Measurements from ENCODE around the gene MINAR2. TPM values are rescaled to one million over a fixed set of nuclear protein-coding genes. Genes with fewer than 3 reads are reported as not detected.
A peak's percentile ranks its signal among the peaks of the same experiment; 100 is the strongest.

MINAR2 gene
- total and polyA plus RNA-seq, 9 of the 15 experiments (the other 6 are each of a cell fraction or from before 2014, with no cell fraction given): not detected

GRCh38 chr5:129771058-129771838 is 23.4 kb downstream of the MINAR2 start:
- POLR2A ChIA-PET: no interaction called here
- Histone ChIP-seq H3K9me3 (replicated peaks; ENCODE audit: control insufficient read depth, insufficient read depth, low read depth, low read length) (no peaks in the 10 kb centered on the region), H3K27ac (ENCODE audit: extremely low read depth, low read depth, low read length) (no peak overlapping the region), H3K4me2 (ENCODE audit: insufficient read depth, low read length) (no peak overlapping the region), H3K79me2 (ENCODE audit: control insufficient read depth, insufficient read depth, low read length) (no peaks in the 10 kb centered on the region), H3K4me3 (no peak overlapping the region), H2AFZ (ENCODE audit: low read depth, low read length) (no peak overlapping the region), H3K4me1 (replicated peaks in 1 of 2; ENCODE audit: control insufficient read depth in 2 of 2, insufficient read depth in 2 of 2, low read length in 2 of 2) (no peaks in the 10 kb centered on the region), H3K27me3 (ENCODE audit: control insufficient read depth in 2 of 2, insufficient read depth in 2 of 2, low read length in 2 of 2) (no peaks in the 10 kb centered on the region), H3K36me3 (ENCODE audit: control insufficient read depth, insufficient read depth, low read length) (no peaks in the 10 kb centered on the region), H3K9me1 (ENCODE audit: control insufficient read depth, insufficient read depth, low read length) (no peaks in the 10 kb centered on the region), H4K20me1 (replicated peaks; ENCODE audit: control insufficient read depth, insufficient read depth, low read length) (no peaks in the 10 kb centered on the region), H3K9ac (ENCODE audit: insufficient read depth in 1 of 2, low read depth in 2 of 2, low read length in 2 of 2) (no peak overlapping the region)
- in situ Hi-C loops (cut with MboI) (loop anchor here (10.0 to 25.0 kb wide), 2 partner anchors 1546 to 1909 kb away; no protein-coding TSS in a partner anchor), intact Hi-C loops (cut with micrococcal nuclease) (loop anchor here (1.0 to 10.0 kb wide), 3 partner anchors 82 to 1644 kb away; no protein-coding TSS in a partner anchor)
- ATAC-seq (peak; percentile 72; the same call in 2 of the 3 replicates), DNase-seq (ENCODE audit: extremely low read depth in 1 of 4, low spot score in 3 of 4) (peak; percentile 13 to 49 (median 24)), FAIRE-seq (peak; percentile 65)
- CTCF ChIA-PET (ENCODE audit: low intra/inter-chr PET ratio): interaction anchor here (0.5 to 1.7 kb wide), 3 partner anchors 82 to 1487 kb away, joined by 3 to 5 read pairs (median 3); no protein-coding TSS in a partner anchor
- WGBS (ENCODE audit: insufficient coverage, low coverage, missing lambda C conversion rate): 3% methylated on average over 9 of the region's 9 CpGs
- no TSS peak for BruUV-seq (replicated peaks)
- TF ChIP-seq STAG1 (CRISPR knock-in tag; IDR thresholded peaks at IDR 0.05; ENCODE audit: borderline replicate concordance) (peak; percentile 34; the same call in 1 of the 2 replicates), ZNF76 (CRISPR knock-in tag; IDR thresholded peaks at IDR 0.05; ENCODE audit: borderline replicate concordance) (no peak), U2AF1 (optimal IDR thresholded peaks at IDR 0.05; ENCODE audit: low read depth, low read length) (no peak), EP300 (IDR thresholded peaks at IDR 0.05; ENCODE audit: low read length) (no peak), MECOM (CRISPR knock-in tag; IDR thresholded peaks at IDR 0.05) (no peak), C11orf30 (IDR thresholded peaks at IDR 0.05; ENCODE audit: low read depth) (no peak), USF2 (CRISPR knock-in tag; IDR thresholded peaks at IDR 0.05) (no peak), DACH1 (IDR thresholded peaks at IDR 0.05; ENCODE audit: partially characterized antibody) (no peak), REST (IDR thresholded peaks at IDR 0.05; ENCODE audit: borderline replicate concordance) (peak; percentile 52; the same call in 1 of the 2 replicates), REST (CRISPR knock-in tag; IDR thresholded peaks at IDR 0.05; ENCODE audit: low read depth) (no peak), FOXP4 (CRISPR knock-in tag; IDR thresholded peaks at IDR 0.05; ENCODE audit: borderline replicate concordance) (no peak)
